ENCODE measurements around the gene OSBPL1A. TPM values are rescaled to one million over a fixed set of nuclear protein-coding genes. Genes with fewer than 3 reads are reported as not detected.

The OSBPL1A gene
- total RNA-seq, 1 experiment from 2014 or later = 37.4 TPM

- H3K27me3 ChIP-seq (ENCODE audit: insufficient read depth, low read depth) = no peaks in the 10 kb centered on the region
- POLR2A ChIA-PET (ENCODE audit: unreplicated experiment) = no interaction called here
- CTCF ChIA-PET = no interaction called here
- intact Hi-C loops (cut with micrococcal nuclease; ENCODE audit: unreplicated experiment) = loop anchor here (2.0 kb wide), 1 partner anchor 30 kb away; no protein-coding TSS in a partner anchor
- no peak for DNase-seq
- TF ChIP-seq EZH2 (IDR thresholded peaks at IDR 0.05; ENCODE audit: low read depth) (no peak), CTCF (conservative IDR thresholded peaks at IDR 0.05) (0 out of 2 replicates have a peak, but pooled peaks have one; percentile 32)
- H3K27ac ChIP-seq = no peak overlapping the region
- H3K4me3 ChIP-seq = 0 out of 2 replicates have a peak overlapping the region, but pooled peaks have one; percentile 5
- H4K20me1 ChIP-seq (ENCODE audit: insufficient read depth) = no peaks in the 10 kb centered on the region
- H3K9me3 ChIP-seq (ENCODE audit: insufficient read depth, low read depth) = no peaks in the 10 kb centered on the region
- peaks cover 10% of the 10 kb centered on the region for H3K4me1 ChIP-seq (replicated peaks; ENCODE audit: insufficient read depth)
- H3F3A ChIP-seq (ENCODE audit: insufficient read depth, low read depth) = no peaks in the 10 kb centered on the region
- peaks cover 3% of the 10 kb centered on the region; the same call in 1 of the 2 replicates for H3K36me3 ChIP-seq (ENCODE audit: low read depth)
- peaks cover 22% of the 10 kb centered on the region for H3K79me2 ChIP-seq (ENCODE audit: low read depth)
- no peaks in the 10 kb centered on the region for H3K9me2 ChIP-seq (ENCODE audit: insufficient read depth)
- BruUV-seq (replicated peaks) = no TSS peak
- H3K4me2 ChIP-seq = peak overlapping the region; percentile 79; the same call in 1 of the 2 replicates
- no peak overlapping the region for H2AFZ ChIP-seq
These were observed 31.1 kb upstream of the OSBPL1A start for GRCh38 chr18:24428709-24429108.

- CTCF ChIA-PET = no interaction called here
- H3K27ac ChIP-seq = peak overlapping the region; percentile 77
- intact Hi-C loops (cut with micrococcal nuclease; ENCODE audit: unreplicated experiment) = no loop called here
These were observed 29.9 kb upstream of the OSBPL1A start for GRCh38 chr18:24427484-24427883.

More at GRCh38 chr18:24427484-24427883, 29.9 kb upstream of the OSBPL1A start:
- peaks cover 3% of the 10 kb centered on the region; the same call in 1 of the 2 replicates for H3K36me3 ChIP-seq (ENCODE audit: low read depth)
- peak overlapping the region; percentile 79 for H3K4me2 ChIP-seq
- peaks cover 22% of the 10 kb centered on the region for H3K79me2 ChIP-seq (ENCODE audit: low read depth)
- no peaks in the 10 kb centered on the region for H3K9me3 ChIP-seq (ENCODE audit: insufficient read depth, low read depth)
- H3K4me3 ChIP-seq = peak overlapping the region; percentile 84
- BruUV-seq (replicated peaks) = no TSS peak
- H3F3A ChIP-seq (ENCODE audit: insufficient read depth, low read depth) = no peaks in the 10 kb centered on the region
- H4K20me1 ChIP-seq (ENCODE audit: insufficient read depth) = no peaks in the 10 kb centered on the region
- no peaks in the 10 kb centered on the region for H3K9me2 ChIP-seq (ENCODE audit: insufficient read depth)
- H3K4me1 ChIP-seq (replicated peaks; ENCODE audit: insufficient read depth) = peaks cover 10% of the 10 kb centered on the region
- no peak for TF ChIP-seq CTCF (conservative IDR thresholded peaks at IDR 0.05)
- no peak for TF ChIP-seq EZH2 (IDR thresholded peaks at IDR 0.05; ENCODE audit: low read depth)
- no peak for DNase-seq
- no peaks in the 10 kb centered on the region for H3K27me3 ChIP-seq (ENCODE audit: insufficient read depth, low read depth)
- POLR2A ChIA-PET (ENCODE audit: unreplicated experiment) = no interaction called here
- peak overlapping the region; percentile 92 for H2AFZ ChIP-seq

Data from PC-9 (cell line).